K562 (cell line): ENCODE results near the gene SYT7. TPM values are rescaled to one million over a fixed set of nuclear protein-coding genes. Genes with fewer than 3 reads are reported as not detected.

Source experiments
- polyA plus RNA-seq, 8 experiments: library from polyadenylated mRNA; depleted of rRNA in 4 of 8; stranded (reverse) in 5 of 8; unstranded in 3 of 8; fragments of >200 nt; fragmentation: Nextera tagmentation in 2 of 8; fragmentation: Illumina TruSeq in 1 of 8; extraction: Ambion mirVana in 2 of 8; extraction: Trizol in 1 of 8; gene quantifications; 2 replicates each; pipeline versions ENCODE4 v1.2.1 to v1.2.3, GENCODE V29; 2011 to 2014; ENCODE audit warnings: inconsistent platforms in 1 of 8, missing spikeins in 1 of 8
- total RNA-seq, 7 experiments: library from RNA; depleted of rRNA in 6 of 7; stranded (reverse); fragments of >200 nt in 6 of 7; fragmentation: Illumina TruSeq in 2 of 7; extraction: Trizol in 2 of 7; gene quantifications; 2 replicates each; pipeline versions ENCODE4 v1.2.1 to v1.2.3, GENCODE V29; 2011 to 2021; ENCODE audit warnings: low replicate concordance in 1 of 7
- TF ChIP-seq, protein P1 (sequence below): fragments of 200-600 bp; sonication (generic); IDR thresholded peaks from one replicate; pipeline ENCODE4 v1.6.1; 2012; ENCODE audit warnings: mild to moderate bottlenecking, low read depth, low read length, inconsistent platforms
- TF ChIP-seq, protein P2 (sequence below), 2 experiments: fragments of 450-650 bp; formaldehyde crosslinking in 1 of 2; IDR thresholded peaks; 2 replicates each; pipeline versions ENCODE4 v1.4.0 to v1.6.1; 2014 to 2020; ENCODE audit warnings: mild to moderate bottlenecking in 2 of 2, borderline replicate concordance in 1 of 2, low read depth in 1 of 2
- TF ChIP-seq, protein P3 (sequence below), 3 experiments: IDR thresholded peaks in 2 of 3; conservative IDR thresholded peaks in 1 of 3; 2 replicates each; pipeline ENCODE4 v1.5.1; 2011 to 2012; ENCODE audit warnings: low read length in 3 of 3, mild to moderate bottlenecking in 3 of 3, control low read depth in 2 of 3, improper control_type of control experiment in 1 of 3, inconsistent platforms in 1 of 3, low read depth in 1 of 3, mixed read lengths in 1 of 3, moderate library complexity in 1 of 3; ENCODE audit not compliant: insufficient read depth in 2 of 3

SYT7 gene
- total and polyA plus RNA-seq, 9 of the 15 experiments (the other 6 are each of a cell fraction or from before 2014, with no cell fraction given): 0.01 to 0.51 (median 0.16) TPM; not detected in 1

DNA sequence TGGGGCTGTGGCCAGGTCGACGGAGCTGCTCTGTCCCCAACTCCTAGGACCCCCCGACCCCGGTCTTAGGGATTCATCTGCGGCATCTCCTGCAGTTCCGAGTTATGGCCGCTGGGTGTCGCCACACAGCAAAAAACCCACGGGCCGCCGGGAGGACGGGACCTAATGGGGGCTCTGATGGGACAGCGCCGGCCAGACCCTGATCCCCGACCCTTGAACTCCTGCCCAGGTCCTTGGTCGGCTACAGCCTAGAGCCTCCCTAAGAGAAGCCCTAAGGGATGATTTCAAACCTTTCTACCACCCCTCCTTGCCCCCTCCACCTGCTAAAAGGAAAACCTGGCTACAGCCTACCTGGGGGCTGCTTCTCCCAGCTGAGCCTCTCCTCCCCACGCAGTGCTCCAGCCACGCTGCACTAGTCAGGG is 103.1 kb downstream of the SYT7 start (continued):
- TF ChIP-seq, protein P1, sequence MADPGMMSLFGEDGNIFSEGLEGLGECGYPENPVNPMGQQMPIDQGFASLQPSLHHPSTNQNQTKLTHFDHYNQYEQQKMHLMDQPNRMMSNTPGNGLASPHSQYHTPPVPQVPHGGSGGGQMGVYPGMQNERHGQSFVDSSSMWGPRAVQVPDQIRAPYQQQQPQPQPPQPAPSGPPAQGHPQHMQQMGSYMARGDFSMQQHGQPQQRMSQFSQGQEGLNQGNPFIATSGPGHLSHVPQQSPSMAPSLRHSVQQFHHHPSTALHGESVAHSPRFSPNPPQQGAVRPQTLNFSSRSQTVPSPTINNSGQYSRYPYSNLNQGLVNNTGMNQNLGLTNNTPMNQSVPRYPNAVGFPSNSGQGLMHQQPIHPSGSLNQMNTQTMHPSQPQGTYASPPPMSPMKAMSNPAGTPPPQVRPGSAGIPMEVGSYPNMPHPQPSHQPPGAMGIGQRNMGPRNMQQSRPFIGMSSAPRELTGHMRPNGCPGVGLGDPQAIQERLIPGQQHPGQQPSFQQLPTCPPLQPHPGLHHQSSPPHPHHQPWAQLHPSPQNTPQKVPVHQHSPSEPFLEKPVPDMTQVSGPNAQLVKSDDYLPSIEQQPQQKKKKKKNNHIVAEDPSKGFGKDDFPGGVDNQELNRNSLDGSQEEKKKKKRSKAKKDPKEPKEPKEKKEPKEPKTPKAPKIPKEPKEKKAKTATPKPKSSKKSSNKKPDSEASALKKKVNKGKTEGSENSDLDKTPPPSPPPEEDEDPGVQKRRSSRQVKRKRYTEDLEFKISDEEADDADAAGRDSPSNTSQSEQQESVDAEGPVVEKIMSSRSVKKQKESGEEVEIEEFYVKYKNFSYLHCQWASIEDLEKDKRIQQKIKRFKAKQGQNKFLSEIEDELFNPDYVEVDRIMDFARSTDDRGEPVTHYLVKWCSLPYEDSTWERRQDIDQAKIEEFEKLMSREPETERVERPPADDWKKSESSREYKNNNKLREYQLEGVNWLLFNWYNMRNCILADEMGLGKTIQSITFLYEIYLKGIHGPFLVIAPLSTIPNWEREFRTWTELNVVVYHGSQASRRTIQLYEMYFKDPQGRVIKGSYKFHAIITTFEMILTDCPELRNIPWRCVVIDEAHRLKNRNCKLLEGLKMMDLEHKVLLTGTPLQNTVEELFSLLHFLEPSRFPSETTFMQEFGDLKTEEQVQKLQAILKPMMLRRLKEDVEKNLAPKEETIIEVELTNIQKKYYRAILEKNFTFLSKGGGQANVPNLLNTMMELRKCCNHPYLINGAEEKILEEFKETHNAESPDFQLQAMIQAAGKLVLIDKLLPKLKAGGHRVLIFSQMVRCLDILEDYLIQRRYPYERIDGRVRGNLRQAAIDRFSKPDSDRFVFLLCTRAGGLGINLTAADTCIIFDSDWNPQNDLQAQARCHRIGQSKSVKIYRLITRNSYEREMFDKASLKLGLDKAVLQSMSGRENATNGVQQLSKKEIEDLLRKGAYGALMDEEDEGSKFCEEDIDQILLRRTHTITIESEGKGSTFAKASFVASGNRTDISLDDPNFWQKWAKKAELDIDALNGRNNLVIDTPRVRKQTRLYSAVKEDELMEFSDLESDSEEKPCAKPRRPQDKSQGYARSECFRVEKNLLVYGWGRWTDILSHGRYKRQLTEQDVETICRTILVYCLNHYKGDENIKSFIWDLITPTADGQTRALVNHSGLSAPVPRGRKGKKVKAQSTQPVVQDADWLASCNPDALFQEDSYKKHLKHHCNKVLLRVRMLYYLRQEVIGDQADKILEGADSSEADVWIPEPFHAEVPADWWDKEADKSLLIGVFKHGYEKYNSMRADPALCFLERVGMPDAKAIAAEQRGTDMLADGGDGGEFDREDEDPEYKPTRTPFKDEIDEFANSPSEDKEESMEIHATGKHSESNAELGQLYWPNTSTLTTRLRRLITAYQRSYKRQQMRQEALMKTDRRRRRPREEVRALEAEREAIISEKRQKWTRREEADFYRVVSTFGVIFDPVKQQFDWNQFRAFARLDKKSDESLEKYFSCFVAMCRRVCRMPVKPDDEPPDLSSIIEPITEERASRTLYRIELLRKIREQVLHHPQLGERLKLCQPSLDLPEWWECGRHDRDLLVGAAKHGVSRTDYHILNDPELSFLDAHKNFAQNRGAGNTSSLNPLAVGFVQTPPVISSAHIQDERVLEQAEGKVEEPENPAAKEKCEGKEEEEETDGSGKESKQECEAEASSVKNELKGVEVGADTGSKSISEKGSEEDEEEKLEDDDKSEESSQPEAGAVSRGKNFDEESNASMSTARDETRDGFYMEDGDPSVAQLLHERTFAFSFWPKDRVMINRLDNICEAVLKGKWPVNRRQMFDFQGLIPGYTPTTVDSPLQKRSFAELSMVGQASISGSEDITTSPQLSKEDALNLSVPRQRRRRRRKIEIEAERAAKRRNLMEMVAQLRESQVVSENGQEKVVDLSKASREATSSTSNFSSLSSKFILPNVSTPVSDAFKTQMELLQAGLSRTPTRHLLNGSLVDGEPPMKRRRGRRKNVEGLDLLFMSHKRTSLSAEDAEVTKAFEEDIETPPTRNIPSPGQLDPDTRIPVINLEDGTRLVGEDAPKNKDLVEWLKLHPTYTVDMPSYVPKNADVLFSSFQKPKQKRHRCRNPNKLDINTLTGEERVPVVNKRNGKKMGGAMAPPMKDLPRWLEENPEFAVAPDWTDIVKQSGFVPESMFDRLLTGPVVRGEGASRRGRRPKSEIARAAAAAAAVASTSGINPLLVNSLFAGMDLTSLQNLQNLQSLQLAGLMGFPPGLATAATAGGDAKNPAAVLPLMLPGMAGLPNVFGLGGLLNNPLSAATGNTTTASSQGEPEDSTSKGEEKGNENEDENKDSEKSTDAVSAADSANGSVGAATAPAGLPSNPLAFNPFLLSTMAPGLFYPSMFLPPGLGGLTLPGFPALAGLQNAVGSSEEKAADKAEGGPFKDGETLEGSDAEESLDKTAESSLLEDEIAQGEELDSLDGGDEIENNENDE: no peak
- TF ChIP-seq, protein P2, sequence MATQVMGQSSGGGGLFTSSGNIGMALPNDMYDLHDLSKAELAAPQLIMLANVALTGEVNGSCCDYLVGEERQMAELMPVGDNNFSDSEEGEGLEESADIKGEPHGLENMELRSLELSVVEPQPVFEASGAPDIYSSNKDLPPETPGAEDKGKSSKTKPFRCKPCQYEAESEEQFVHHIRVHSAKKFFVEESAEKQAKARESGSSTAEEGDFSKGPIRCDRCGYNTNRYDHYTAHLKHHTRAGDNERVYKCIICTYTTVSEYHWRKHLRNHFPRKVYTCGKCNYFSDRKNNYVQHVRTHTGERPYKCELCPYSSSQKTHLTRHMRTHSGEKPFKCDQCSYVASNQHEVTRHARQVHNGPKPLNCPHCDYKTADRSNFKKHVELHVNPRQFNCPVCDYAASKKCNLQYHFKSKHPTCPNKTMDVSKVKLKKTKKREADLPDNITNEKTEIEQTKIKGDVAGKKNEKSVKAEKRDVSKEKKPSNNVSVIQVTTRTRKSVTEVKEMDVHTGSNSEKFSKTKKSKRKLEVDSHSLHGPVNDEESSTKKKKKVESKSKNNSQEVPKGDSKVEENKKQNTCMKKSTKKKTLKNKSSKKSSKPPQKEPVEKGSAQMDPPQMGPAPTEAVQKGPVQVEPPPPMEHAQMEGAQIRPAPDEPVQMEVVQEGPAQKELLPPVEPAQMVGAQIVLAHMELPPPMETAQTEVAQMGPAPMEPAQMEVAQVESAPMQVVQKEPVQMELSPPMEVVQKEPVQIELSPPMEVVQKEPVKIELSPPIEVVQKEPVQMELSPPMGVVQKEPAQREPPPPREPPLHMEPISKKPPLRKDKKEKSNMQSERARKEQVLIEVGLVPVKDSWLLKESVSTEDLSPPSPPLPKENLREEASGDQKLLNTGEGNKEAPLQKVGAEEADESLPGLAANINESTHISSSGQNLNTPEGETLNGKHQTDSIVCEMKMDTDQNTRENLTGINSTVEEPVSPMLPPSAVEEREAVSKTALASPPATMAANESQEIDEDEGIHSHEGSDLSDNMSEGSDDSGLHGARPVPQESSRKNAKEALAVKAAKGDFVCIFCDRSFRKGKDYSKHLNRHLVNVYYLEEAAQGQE (IDR thresholded peaks at IDR 0.05; ENCODE audit: borderline replicate concordance): peak; percentile 74
- TF ChIP-seq, protein P2 (CRISPR knock-in tag; IDR thresholded peaks at IDR 0.05; ENCODE audit: low read depth): no peak
- TF ChIP-seq, protein P3, sequence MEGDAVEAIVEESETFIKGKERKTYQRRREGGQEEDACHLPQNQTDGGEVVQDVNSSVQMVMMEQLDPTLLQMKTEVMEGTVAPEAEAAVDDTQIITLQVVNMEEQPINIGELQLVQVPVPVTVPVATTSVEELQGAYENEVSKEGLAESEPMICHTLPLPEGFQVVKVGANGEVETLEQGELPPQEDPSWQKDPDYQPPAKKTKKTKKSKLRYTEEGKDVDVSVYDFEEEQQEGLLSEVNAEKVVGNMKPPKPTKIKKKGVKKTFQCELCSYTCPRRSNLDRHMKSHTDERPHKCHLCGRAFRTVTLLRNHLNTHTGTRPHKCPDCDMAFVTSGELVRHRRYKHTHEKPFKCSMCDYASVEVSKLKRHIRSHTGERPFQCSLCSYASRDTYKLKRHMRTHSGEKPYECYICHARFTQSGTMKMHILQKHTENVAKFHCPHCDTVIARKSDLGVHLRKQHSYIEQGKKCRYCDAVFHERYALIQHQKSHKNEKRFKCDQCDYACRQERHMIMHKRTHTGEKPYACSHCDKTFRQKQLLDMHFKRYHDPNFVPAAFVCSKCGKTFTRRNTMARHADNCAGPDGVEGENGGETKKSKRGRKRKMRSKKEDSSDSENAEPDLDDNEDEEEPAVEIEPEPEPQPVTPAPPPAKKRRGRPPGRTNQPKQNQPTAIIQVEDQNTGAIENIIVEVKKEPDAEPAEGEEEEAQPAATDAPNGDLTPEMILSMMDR (IDR thresholded peaks at IDR 0.05 in 2 of 3, conservative IDR thresholded peaks at IDR 0.05 in 1 of 3; ENCODE audit: insufficient read depth in 2 of 3, low read depth in 1 of 3, low read length in 3 of 3): peak; percentile 87 to 90 (median 89)
